K562 (cell line): ENCODE results near the gene SVBP. TPM values are rescaled to one million over a fixed set of nuclear protein-coding genes. Genes with fewer than 3 reads are reported as not detected.

Source experiments
- CBFA2T3 ChIP-seq: fragments of 450-650 bp; IDR thresholded peaks from 2 replicates; pipeline ENCODE4 v1.6.1; 2017
- CCNT2 ChIP-seq: IDR thresholded peaks from 2 replicates; pipeline ENCODE4 v1.6.1; 2011; ENCODE audit warnings: borderline replicate concordance, low read depth, mild to moderate bottlenecking, moderate library complexity, mixed read lengths, low read length; ENCODE audit not compliant: insufficient read length; ENCODE audit errors: extremely low read depth
- CREB1 ChIP-seq, 2 experiments: sonication (generic) in 1 of 2; formaldehyde crosslinking in 1 of 2; IDR thresholded peaks; 2 replicates each; pipeline versions ENCODE4 v1.6.1 to v1.8.0; 2012 to 2022; ENCODE audit warnings: inconsistent platforms in 1 of 2, mild to moderate bottlenecking in 1 of 2, missing genetic modification reagents in 1 of 2, moderate library complexity in 1 of 2
- CSDE1 ChIP-seq, 2 experiments: fragments of 450-650 bp; IDR thresholded peaks; 2 replicates each; pipeline ENCODE4 v1.6.1; 2016; ENCODE audit warnings: mild to moderate bottlenecking in 1 of 2
- EHMT2 ChIP-seq: fragments of 450-650 bp; IDR thresholded peaks from 2 replicates; pipeline ENCODE4 v1.6.1; 2018; ENCODE audit warnings: antibody characterized with exemption
- GATA2 ChIP-seq: sonication (generic); formaldehyde crosslinking; IDR thresholded peaks from 2 replicates; pipeline ENCODE4 v1.4.0; 2020; ENCODE audit warnings: mild to moderate bottlenecking, missing genetic modification reagents
- HEY1 ChIP-seq: fragments of 250-450 bp; sonication (Bioruptor Pico); IDR thresholded peaks from 2 replicates; pipeline ENCODE4 v1.5.0; 2020; ENCODE audit warnings: mild to moderate bottlenecking, moderate library complexity, borderline replicate concordance
- HMG20B ChIP-seq: fragments of 250-450 bp; sonication (Bioruptor Pico); IDR thresholded peaks from 2 replicates; pipeline ENCODE4 v1.5.0; 2021; ENCODE audit warnings: mild to moderate bottlenecking
- KAT8 ChIP-seq: fragments of 450-650 bp; IDR thresholded peaks from 2 replicates; pipeline ENCODE4 v1.6.1; 2016; ENCODE audit warnings: low read depth, mild to moderate bottlenecking
- MEF2A ChIP-seq: IDR thresholded peaks from 2 replicates; pipeline ENCODE4 v1.6.1; 2011; ENCODE audit warnings: low read depth, mild to moderate bottlenecking, low read length, moderate library complexity; ENCODE audit not compliant: control insufficient read depth
- NFYB ChIP-seq: IDR thresholded peaks from 2 replicates; pipeline ENCODE4 v1.6.1; 2011; ENCODE audit warnings: mild to moderate bottlenecking, moderate library complexity; ENCODE audit not compliant: insufficient read length; ENCODE audit errors: extremely low read depth
- NUFIP1 ChIP-seq: fragments of 450-650 bp; IDR thresholded peaks from 2 replicates; pipeline ENCODE4 v1.6.1; 2018; ENCODE audit not compliant: partially characterized antibody
- PCBP1 ChIP-seq: fragments of 200-400 bp; formaldehyde crosslinking; IDR thresholded peaks from 2 replicates; pipeline ENCODE4 v1.6.1; 2018; ENCODE audit warnings: mild to moderate bottlenecking, low read depth, low read length; ENCODE audit not compliant: poor library complexity, severe bottlenecking
- PHB ChIP-seq: fragments of 250-450 bp; sonication (Bioruptor Pico); IDR thresholded peaks from 2 replicates; pipeline ENCODE4 v1.5.0; 2021
- POU5F1 ChIP-seq: fragments of 150-350 bp; IDR thresholded peaks from 2 replicates; pipeline ENCODE4 v1.6.1; 2014; ENCODE audit warnings: borderline replicate concordance, low read length, low read depth, mild to moderate bottlenecking; ENCODE audit not compliant: partially characterized antibody
- PTRF ChIP-seq: fragments of 450-650 bp; IDR thresholded peaks from 2 replicates; pipeline ENCODE4 v1.6.1; 2016; ENCODE audit warnings: mild to moderate bottlenecking, missing genetic modification characterization, missing compliant biosample characterization
- RAD51 ChIP-seq: fragments of 450-650 bp; IDR thresholded peaks from 2 replicates; pipeline ENCODE4 v1.7.1; 2016; ENCODE audit warnings: low read depth, mild to moderate bottlenecking, borderline replicate concordance
- SETDB1 ChIP-seq: IDR thresholded peaks from one replicate; pipeline ENCODE4 v1.6.1; 2012; ENCODE audit warnings: low read length, control low read depth, inconsistent platforms
- SOX6 ChIP-seq: fragments of 450-650 bp; IDR thresholded peaks from 2 replicates; pipeline ENCODE4 v1.6.1; 2014; ENCODE audit warnings: mild to moderate bottlenecking
- TCF3 ChIP-seq: sonication (generic); formaldehyde crosslinking; IDR thresholded peaks from 2 replicates; pipeline ENCODE4 v1.4.0; 2020; ENCODE audit warnings: mild to moderate bottlenecking, missing genetic modification reagents
- TCFL5 ChIP-seq: fragments of 250-450 bp; sonication (Bioruptor Pico); conservative IDR thresholded peaks from 2 replicates; pipeline ENCODE4 v1.6.1; 2021; ENCODE audit warnings: mild to moderate bottlenecking, moderate library complexity, matching md5 sums
- TRIM28 ChIP-seq: fragments of 450-650 bp; IDR thresholded peaks from 2 replicates; pipeline ENCODE4 v1.6.1; 2017
- ZKSCAN1 ChIP-seq: fragments of 150-350 bp; IDR thresholded peaks from 2 replicates; pipeline ENCODE4 v1.6.1; 2016; ENCODE audit warnings: low read depth, low read length
- ZNF134 ChIP-seq: fragments of 250-450 bp; sonication (Bioruptor Pico); conservative IDR thresholded peaks from 2 replicates; pipeline ENCODE4 v1.4.0; 2020
- ZNF561 ChIP-seq: fragments of 450-650 bp; formaldehyde crosslinking; conservative IDR thresholded peaks from 2 replicates; pipeline ENCODE4 v1.4.0; 2020; ENCODE audit warnings: mild to moderate bottlenecking, moderate library complexity
- ZNF584 ChIP-seq: fragments of 200-800 bp; sonication (Bioruptor generic); IDR thresholded peaks from 2 replicates; pipeline ENCODE4 v1.6.1; 2016; ENCODE audit warnings: low read depth, mild to moderate bottlenecking, missing genetic modification characterization, missing compliant biosample characterization
- polyA plus RNA-seq, 8 experiments: library from polyadenylated mRNA; depleted of rRNA in 4 of 8; stranded (reverse) in 5 of 8; unstranded in 3 of 8; fragments of >200 nt; fragmentation: Nextera tagmentation in 2 of 8; fragmentation: Illumina TruSeq in 1 of 8; extraction: Ambion mirVana in 2 of 8; extraction: Trizol in 1 of 8; gene quantifications; 2 replicates each; pipeline versions ENCODE4 v1.2.1 to v1.2.3, GENCODE V29; 2011 to 2014; ENCODE audit warnings: inconsistent platforms in 1 of 8, missing spikeins in 1 of 8
- total RNA-seq, 7 experiments: library from RNA; depleted of rRNA in 6 of 7; stranded (reverse); fragments of >200 nt in 6 of 7; fragmentation: Illumina TruSeq in 2 of 7; extraction: Trizol in 2 of 7; gene quantifications; 2 replicates each; pipeline versions ENCODE4 v1.2.1 to v1.2.3, GENCODE V29; 2011 to 2021; ENCODE audit warnings: low replicate concordance in 1 of 7
- TF ChIP-seq, protein P1 (sequence below): fragments of 250-450 bp; sonication (Bioruptor Pico); IDR thresholded peaks from 2 replicates; pipeline ENCODE4 v1.8.0; 2021; ENCODE audit warnings: mild to moderate bottlenecking, moderate library complexity
- TF ChIP-seq, protein P2 (sequence below), 2 experiments: fragments of 450-650 bp; conservative IDR thresholded peaks; 2 replicates each; pipeline ENCODE4 v1.6.1; 2017; ENCODE audit warnings: mild to moderate bottlenecking in 2 of 2, moderate library complexity in 2 of 2

SVBP gene
- total and polyA plus RNA-seq, 9 of the 15 experiments (the other 6 are each of a cell fraction or from before 2014, with no cell fraction given) = 31.7 to 49.7 (median 40.0) TPM

GRCh38 chr1:42825036-42825851 lies 8.0 kb upstream of the SVBP start (continued):
- peak; percentile 66 for TF ChIP-seq NUFIP1
- TF ChIP-seq CCNT2 = peak; percentile 99
- TF ChIP-seq EHMT2 = 0 out of 2 replicates have a peak, but pooled peaks have one; percentile 15
- TF ChIP-seq KAT8 = no peak
- TF ChIP-seq ZNF134 (CRISPR knock-in tag) = no peak
- no peak for TF ChIP-seq HMG20B
- TF ChIP-seq PTRF (tag) = peak; percentile 16; the same call in 1 of the 2 replicates
- TF ChIP-seq CREB1 (IDR thresholded peaks at IDR 0.05) = peak; percentile 54
- TF ChIP-seq CREB1 (CRISPR knock-in tag; IDR thresholded peaks at IDR 0.05) = 0 out of 2 replicates have a peak, but pooled peaks have one; percentile 26
- TF ChIP-seq HEY1 (CRISPR knock-in tag) = no peak
- TF ChIP-seq, protein P1, sequence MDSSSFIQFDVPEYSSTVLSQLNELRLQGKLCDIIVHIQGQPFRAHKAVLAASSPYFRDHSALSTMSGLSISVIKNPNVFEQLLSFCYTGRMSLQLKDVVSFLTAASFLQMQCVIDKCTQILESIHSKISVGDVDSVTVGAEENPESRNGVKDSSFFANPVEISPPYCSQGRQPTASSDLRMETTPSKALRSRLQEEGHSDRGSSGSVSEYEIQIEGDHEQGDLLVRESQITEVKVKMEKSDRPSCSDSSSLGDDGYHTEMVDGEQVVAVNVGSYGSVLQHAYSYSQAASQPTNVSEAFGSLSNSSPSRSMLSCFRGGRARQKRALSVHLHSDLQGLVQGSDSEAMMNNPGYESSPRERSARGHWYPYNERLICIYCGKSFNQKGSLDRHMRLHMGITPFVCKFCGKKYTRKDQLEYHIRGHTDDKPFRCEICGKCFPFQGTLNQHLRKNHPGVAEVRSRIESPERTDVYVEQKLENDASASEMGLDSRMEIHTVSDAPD (CRISPR knock-in tag) = no peak
- no peak for TF ChIP-seq MEF2A
- TF ChIP-seq GATA2 (CRISPR knock-in tag) = peak; percentile 95
- TF ChIP-seq RAD51 = peak; percentile 68
- TF ChIP-seq, protein P2, sequence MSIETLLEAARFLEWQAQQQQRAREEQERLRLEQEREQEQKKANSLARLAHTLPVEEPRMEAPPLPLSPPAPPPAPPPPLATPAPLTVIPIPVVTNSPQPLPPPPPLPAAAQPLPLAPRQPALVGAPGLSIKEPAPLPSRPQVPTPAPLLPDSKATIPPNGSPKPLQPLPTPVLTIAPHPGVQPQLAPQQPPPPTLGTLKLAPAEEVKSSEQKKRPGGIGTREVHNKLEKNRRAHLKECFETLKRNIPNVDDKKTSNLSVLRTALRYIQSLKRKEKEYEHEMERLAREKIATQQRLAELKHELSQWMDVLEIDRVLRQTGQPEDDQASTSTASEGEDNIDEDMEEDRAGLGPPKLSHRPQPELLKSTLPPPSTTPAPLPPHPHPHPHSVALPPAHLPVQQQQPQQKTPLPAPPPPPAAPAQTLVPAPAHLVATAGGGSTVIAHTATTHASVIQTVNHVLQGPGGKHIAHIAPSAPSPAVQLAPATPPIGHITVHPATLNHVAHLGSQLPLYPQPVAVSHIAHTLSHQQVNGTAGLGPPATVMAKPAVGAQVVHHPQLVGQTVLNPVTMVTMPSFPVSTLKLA (conservative IDR thresholded peaks at IDR 0.05) = peak; percentile 88 to 95
- no peak for TF ChIP-seq ZNF561 (CRISPR knock-in tag)
- 0 out of 2 replicates have a peak, but pooled peaks have one; percentile 80 for TF ChIP-seq TRIM28
- peak; percentile 93 for TF ChIP-seq ZKSCAN1
- no peak for TF ChIP-seq SETDB1
- TF ChIP-seq ZNF584 (CRISPR knock-in tag) = peak; percentile 67; the same call in 1 of the 2 replicates
- no peak for TF ChIP-seq PCBP1
- no peak for TF ChIP-seq PHB (CRISPR knock-in tag)
- TF ChIP-seq CBFA2T3 = peak; percentile 99
- TF ChIP-seq CSDE1 (IDR thresholded peaks at IDR 0.05) = no peak
- TF ChIP-seq TCFL5 = no peak
- peak; percentile 12 for TF ChIP-seq NFYB
- peak; percentile 94 for TF ChIP-seq TCF3
- TF ChIP-seq POU5F1 = no peak
- TF ChIP-seq SOX6 = peak; percentile 95
